ENCODE results near the gene CCDC30. TPM values are rescaled to one million over a fixed set of nuclear protein-coding genes. Genes with fewer than 3 reads are reported as not detected.

The CCDC30 gene
- total and polyA plus RNA-seq, 9 of the 15 experiments (the other 6 are each of a cell fraction or from before 2014, with no cell fraction given), result 0.05 to 0.91 (median 0.24) TPM

GRCh38 chr1:42691157-42691498 is 228.0 kb downstream of the CCDC30 start:
- no peak overlapping the region for H3K4me2 ChIP-seq (ENCODE audit: insufficient read depth, low read length)
- in situ Hi-C loops (cut with MboI), result no loop called here
- CTCF ChIA-PET (ENCODE audit: low intra/inter-chr PET ratio), result interaction anchor here (1.6 kb wide), 1 partner anchor 113 kb away, joined by 4 read pairs; no protein-coding TSS in a partner anchor
- POLR2A ChIA-PET, result interaction anchor here (0.7 to 5.7 kb wide), 8 partner anchors 8 to 33 kb away, joined by 3 to 58 read pairs (median 4); partner anchors contain the start of genes PPIH and YBX1
- no peak overlapping the region for H3K27ac ChIP-seq (ENCODE audit: extremely low read depth, low read depth, low read length)
- intact Hi-C loops (cut with micrococcal nuclease), result no loop called here
- peaks cover 6 to 39% of the 10 kb centered on the region in 2 experiments; a peak in 4 of 5 replicates for H3K4me1 ChIP-seq (replicated peaks in 1 of 2; ENCODE audit: control insufficient read depth in 2 of 2, insufficient read depth in 2 of 2, low read length in 2 of 2)
- 67% methylated on average over 4 of the region's 4 CpGs for WGBS (ENCODE audit: insufficient coverage, low coverage, missing lambda C conversion rate)
- H3K79me2 ChIP-seq (ENCODE audit: control insufficient read depth, insufficient read depth, low read length), result peaks cover 100% of the 10 kb centered on the region
- no peaks in the 10 kb centered on the region for H3K9me3 ChIP-seq (replicated peaks; ENCODE audit: control insufficient read depth, insufficient read depth, low read depth, low read length)
- FAIRE-seq (no peak), DNase-seq (ENCODE audit: extremely low read depth in 1 of 4, low spot score in 3 of 4) (no peak), ATAC-seq (no peak)
- peaks cover 76% of the 10 kb centered on the region for H4K20me1 ChIP-seq (replicated peaks; ENCODE audit: control insufficient read depth, insufficient read depth, low read length)
- no peak overlapping the region for H3K9ac ChIP-seq (ENCODE audit: insufficient read depth in 1 of 2, low read depth in 2 of 2, low read length in 2 of 2)
- H3K4me3 ChIP-seq, result no peak overlapping the region
- H3K36me3 ChIP-seq (ENCODE audit: control insufficient read depth, insufficient read depth, low read length), result peaks cover 100% of the 10 kb centered on the region
- H2AFZ ChIP-seq (ENCODE audit: low read depth, low read length), result no peak overlapping the region
- H3K9me1 ChIP-seq (ENCODE audit: control insufficient read depth, insufficient read depth, low read length), result peaks cover 8% of the 10 kb centered on the region
- H3K27me3 ChIP-seq (ENCODE audit: control insufficient read depth in 2 of 2, insufficient read depth in 2 of 2, low read length in 2 of 2), result no peaks in the 10 kb centered on the region
- no TSS peak for BruUV-seq (replicated peaks)
- TF ChIP-seq EP300 (IDR thresholded peaks at IDR 0.05; ENCODE audit: low read length) (no peak), SRSF7 (optimal IDR thresholded peaks at IDR 0.05; ENCODE audit: low read depth, low read length) (no peak), NCOA6 (IDR thresholded peaks at IDR 0.05) (no peak), ZSCAN32 (CRISPR knock-in tag; IDR thresholded peaks at IDR 0.05) (no peak), TBP (optimal IDR thresholded peaks at IDR 0.05; ENCODE audit: low read depth, low read length) (no peak), SRSF3 (IDR thresholded peaks at IDR 0.05; ENCODE audit: insufficient read depth, low read length) (no peak), RERE (CRISPR knock-in tag; IDR thresholded peaks at IDR 0.05; ENCODE audit: borderline replicate concordance) (no peak), FOXK1 (CRISPR knock-in tag; IDR thresholded peaks at IDR 0.05; ENCODE audit: borderline replicate concordance) (no peak), TBL1XR1 (IDR thresholded peaks at IDR 0.05; ENCODE audit: low read length in 2 of 2) (no peak), SMAD1 (IDR thresholded peaks at IDR 0.05; ENCODE audit: low read depth, low read length, partially characterized antibody) (no peak), CTBP1 (IDR thresholded peaks at IDR 0.05; ENCODE audit: borderline replicate concordance) (no peak), ZNF592 (IDR thresholded peaks at IDR 0.05) (no peak)
